Transverse colon (tissue), 4 donors: ENCODE data around the gene TC2N. TPM values are rescaled to one million over a fixed set of nuclear protein-coding genes. Genes with fewer than 3 reads are reported as not detected.

ENCODE experiments used
- DNase-seq: peaks from one replicate; pipeline ENCODE4 v3.0.0-alpha.2; 2019
- H3K27ac ChIP-seq, 4 donors: fragments of 200-600 bp; sonication (generic); 2 replicates each; pipeline ENCODE4 v1.5.1; 2016 to 2018; ENCODE audit warnings: inconsistent platforms in 4 of 4
- H3K27me3 ChIP-seq: fragments of 200-600 bp; sonication (generic); 2 replicates; pipeline ENCODE4 v1.5.1; 2017; ENCODE audit warnings: inconsistent platforms
- H3K36me3 ChIP-seq, 4 donors: fragments of 200-600 bp; sonication (generic); 2 replicates each; pipeline ENCODE4 v1.5.1; 2017 to 2019; ENCODE audit warnings: inconsistent platforms in 4 of 4
- H3K4me1 ChIP-seq, 4 donors: fragments of 200-600 bp; sonication (generic); 2 replicates each; pipeline ENCODE4 v1.5.1; 2017 to 2020; ENCODE audit warnings: inconsistent platforms in 4 of 4
- H3K4me3 ChIP-seq, 4 donors: fragments of 200-600 bp; sonication (generic); 1 replicate in 1 of 4; 2 replicates in 3 of 4; pipeline versions ENCODE4 v1.5.1 to v1.6.1; 2017 to 2019; ENCODE audit warnings: inconsistent platforms in 4 of 4
- H3K9me3 ChIP-seq, 2 donors: fragments of 200-600 bp; sonication (generic); 2 replicates each; pipeline ENCODE4 v1.5.1; 2017 to 2019; ENCODE audit warnings: inconsistent platforms in 2 of 2
- EP300 ChIP-seq: sonication (generic); formaldehyde crosslinking; IDR thresholded peaks from one replicate; pipeline ENCODE4 v1.6.1; 2017; ENCODE audit warnings: antibody characterized with exemption, low read depth
- POLR2A ChIP-seq: fragments of 450-650 bp; IDR thresholded peaks from one replicate; pipeline ENCODE4 v1.6.1; 2016; ENCODE audit warnings: antibody characterized with exemption, mild to moderate bottlenecking, moderate library complexity
- POLR2AphosphoS5 ChIP-seq, 3 donors: sonication (generic); formaldehyde crosslinking; IDR thresholded peaks; one replicate each; pipeline ENCODE4 v1.6.1; 2016; ENCODE audit warnings: antibody characterized with exemption in 3 of 3
- WGBS, 2 donors: methylation state at CpG; one replicate each; pipeline ENCODE4 v1.1.5; 2018; ENCODE audit warnings: low coverage in 1 of 2; 5-methylcytosine and 5-hydroxymethylcytosine counted together
- in situ Hi-C, 4 donors: fragments of 200-750 bp; cut with MboI; loops; one replicate each; pipeline versions ENCODE4 v1.15.0 to v1.15.1; 2017; ENCODE audit warnings: low sequenced_read_pairs in 3 of 4, low pct_ligation_motif_present in 1 of 4, low pct_unique_long_range_greater_than_20kb in 1 of 4
- intact Hi-C: fragments of 100-400 bp; cut with DNase I; formaldehyde crosslinking; loops from one replicate; pipeline ENCODE4 v1.15.1; 2023; ENCODE audit warnings: low total_unique reads
- total RNA-seq, 4 donors: library from RNA; depleted of rRNA; stranded (reverse); fragments of >200 nt; gene quantifications; one replicate each; pipeline ENCODE4 v1.1.0, GENCODE V29; 2016
- TF ChIP-seq, protein P1 (sequence below), 5 experiments: fragments of 200-600 bp in 3 of 5; fragments of 450-650 bp in 2 of 5; sonication (generic) in 3 of 5; IDR thresholded peaks; 1 replicate in 2 of 5; 2 replicates in 3 of 5; pipeline ENCODE4 v1.5.1; 2016 to 2017; ENCODE audit warnings: antibody characterized with exemption in 5 of 5, inconsistent platforms in 3 of 5, mild to moderate bottlenecking in 2 of 5, moderate library complexity in 1 of 5

TC2N gene
- total RNA-seq, 4 donors from 2014 or later = 36.0 to 85.4 (median 53.7) TPM

DNA sequence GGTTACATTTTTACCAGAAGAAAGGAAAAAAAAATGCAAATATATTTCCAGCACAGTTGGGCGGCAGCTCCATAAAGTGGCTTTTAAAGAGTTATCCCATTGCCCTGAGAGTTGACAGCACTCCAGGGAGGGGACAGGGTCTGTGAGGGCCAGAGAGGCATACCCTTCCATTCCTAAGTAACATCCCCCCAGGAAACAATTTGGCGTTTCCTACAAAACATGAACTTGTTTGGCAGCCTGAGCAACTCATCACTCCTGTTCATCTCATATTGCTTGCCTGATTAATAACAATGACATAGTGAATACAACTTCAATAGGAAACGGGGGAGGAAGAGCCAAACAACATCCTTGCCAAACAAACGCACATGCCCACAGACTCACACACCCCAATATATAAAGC, 23.3 kb downstream of the TC2N start:
- H3K4me3 ChIP-seq = no peak overlapping the region
- 81 to 85% methylated on average over 3 to 4 of the region's 4 CpGs for WGBS, 2 donors
- intact Hi-C loops (no loop called here), in situ Hi-C loops (no loop called here)
- TF ChIP-seq POLR2AphosphoS5 (IDR thresholded peaks at IDR 0.05) (no peak), POLR2A (no peak), EP300 (no peak)
- TF ChIP-seq, protein P1, sequence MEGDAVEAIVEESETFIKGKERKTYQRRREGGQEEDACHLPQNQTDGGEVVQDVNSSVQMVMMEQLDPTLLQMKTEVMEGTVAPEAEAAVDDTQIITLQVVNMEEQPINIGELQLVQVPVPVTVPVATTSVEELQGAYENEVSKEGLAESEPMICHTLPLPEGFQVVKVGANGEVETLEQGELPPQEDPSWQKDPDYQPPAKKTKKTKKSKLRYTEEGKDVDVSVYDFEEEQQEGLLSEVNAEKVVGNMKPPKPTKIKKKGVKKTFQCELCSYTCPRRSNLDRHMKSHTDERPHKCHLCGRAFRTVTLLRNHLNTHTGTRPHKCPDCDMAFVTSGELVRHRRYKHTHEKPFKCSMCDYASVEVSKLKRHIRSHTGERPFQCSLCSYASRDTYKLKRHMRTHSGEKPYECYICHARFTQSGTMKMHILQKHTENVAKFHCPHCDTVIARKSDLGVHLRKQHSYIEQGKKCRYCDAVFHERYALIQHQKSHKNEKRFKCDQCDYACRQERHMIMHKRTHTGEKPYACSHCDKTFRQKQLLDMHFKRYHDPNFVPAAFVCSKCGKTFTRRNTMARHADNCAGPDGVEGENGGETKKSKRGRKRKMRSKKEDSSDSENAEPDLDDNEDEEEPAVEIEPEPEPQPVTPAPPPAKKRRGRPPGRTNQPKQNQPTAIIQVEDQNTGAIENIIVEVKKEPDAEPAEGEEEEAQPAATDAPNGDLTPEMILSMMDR (IDR thresholded peaks at IDR 0.05) = no peak
- no peaks in the 10 kb centered on the region for H3K4me1 ChIP-seq
- no peaks in the 10 kb centered on the region for H3K36me3 ChIP-seq
- H3K27ac ChIP-seq = no peak overlapping the region
- no peaks in the 10 kb centered on the region for H3K27me3 ChIP-seq
- no peaks in the 10 kb centered on the region for H3K9me3 ChIP-seq
- no peak for DNase-seq

DNA sequence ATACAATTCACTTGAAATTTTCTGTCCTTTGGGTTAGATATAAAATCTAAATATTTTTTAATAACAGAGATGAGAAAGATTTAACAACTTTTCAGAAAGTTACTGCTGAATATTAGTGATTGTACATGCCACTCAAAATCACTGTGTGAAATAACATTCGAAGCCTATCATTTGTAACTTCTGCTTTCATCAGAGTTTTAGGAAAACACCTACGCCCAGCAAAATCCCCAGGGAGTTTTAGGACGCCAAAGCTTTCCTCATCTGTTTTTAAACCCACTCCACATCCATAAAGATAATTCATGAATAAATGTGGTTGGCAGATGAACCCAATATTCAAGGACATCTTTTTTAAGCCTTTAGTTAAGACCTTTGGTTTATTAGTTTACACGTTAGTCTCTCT, 23.9 kb downstream of the TC2N start:
- H3K27me3 ChIP-seq = no peaks in the 10 kb centered on the region
- no peaks in the 10 kb centered on the region for H3K4me1 ChIP-seq
- no peaks in the 10 kb centered on the region for H3K9me3 ChIP-seq
- H3K4me3 ChIP-seq = no peak overlapping the region
- no peak for DNase-seq
- no peak overlapping the region for H3K27ac ChIP-seq
- intact Hi-C loops (no loop called here), in situ Hi-C loops (no loop called here)
- TF ChIP-seq, protein P1 (IDR thresholded peaks at IDR 0.05) = no peak
- TF ChIP-seq POLR2A = no peak
- TF ChIP-seq EP300 = no peak
- TF ChIP-seq POLR2AphosphoS5 (IDR thresholded peaks at IDR 0.05) = no peak
- H3K36me3 ChIP-seq = no peaks in the 10 kb centered on the region
- WGBS, 2 donors = 69 to 100% methylated on average over 2 to 4 of the region's 4 CpGs

DNA sequence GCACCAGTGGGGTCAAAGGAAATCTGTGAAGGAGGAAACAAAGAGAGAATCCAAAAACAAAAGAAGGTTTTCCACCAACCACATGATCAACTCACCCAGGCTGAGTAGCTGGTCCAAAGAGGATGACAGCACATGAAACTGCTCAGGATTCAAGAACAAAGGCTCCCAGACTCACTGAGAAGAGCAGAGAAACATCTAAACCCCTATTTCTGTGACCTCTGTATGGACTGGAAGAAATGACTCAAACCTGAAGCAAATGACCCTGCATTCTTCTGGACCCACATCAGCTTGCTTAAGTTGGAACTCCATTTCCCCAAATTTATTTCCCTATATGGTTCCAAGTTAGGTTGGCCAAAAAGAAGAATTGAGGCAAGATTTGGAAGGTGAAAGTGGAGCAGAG, 26.3 kb downstream of the TC2N start:
- no peaks in the 10 kb centered on the region for H3K9me3 ChIP-seq
- TF ChIP-seq EP300 = no peak
- no peak for TF ChIP-seq POLR2AphosphoS5 (IDR thresholded peaks at IDR 0.05)
- no peak for TF ChIP-seq POLR2A
- TF ChIP-seq, protein P1 (IDR thresholded peaks at IDR 0.05) = no peak

DNA sequence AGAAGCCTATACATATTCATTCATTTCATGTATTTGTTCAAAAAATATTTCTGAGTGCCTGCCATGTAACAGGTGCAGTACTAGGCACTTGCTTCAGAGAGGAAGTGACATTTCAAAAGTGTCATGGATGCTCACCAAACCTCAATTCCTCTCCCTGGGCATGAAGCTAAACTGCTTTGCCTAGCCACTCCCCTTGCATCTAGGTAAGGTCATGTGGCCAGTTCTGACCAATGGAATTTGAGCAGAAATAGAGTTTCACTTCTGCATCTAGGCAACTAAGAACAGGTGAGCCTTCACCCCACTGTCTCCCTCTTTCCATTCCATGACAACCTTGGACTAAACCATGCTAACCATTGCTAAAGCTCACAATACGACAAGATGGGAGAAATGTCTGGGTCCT, 27.6 kb downstream of the TC2N start:
- no peaks in the 10 kb centered on the region for H3K36me3 ChIP-seq
- no peak for DNase-seq
- TF ChIP-seq POLR2AphosphoS5 (IDR thresholded peaks at IDR 0.05) (no peak), EP300 (no peak), POLR2A (no peak)
- TF ChIP-seq, protein P1 (IDR thresholded peaks at IDR 0.05) = no peak
- H3K4me1 ChIP-seq = peaks cover 5 to 14% (median 10%) of the 10 kb centered on the region in 4 donors
- peaks cover 15% of the 10 kb centered on the region for H3K27me3 ChIP-seq
- no peak overlapping the region for H3K4me3 ChIP-seq
- intact Hi-C loops = no loop called here
- in situ Hi-C loops = no loop called here
- 95 to 100% methylated on average over 1 of the region's 1 CpG for WGBS, 2 donors
- no peak overlapping the region for H3K27ac ChIP-seq
- no peaks in the 10 kb centered on the region for H3K9me3 ChIP-seq

More for the DNA sequence above, 26.3 kb downstream of the TC2N start:
- intact Hi-C loops = no loop called here
- Histone ChIP-seq H3K4me3 (no peak overlapping the region), H3K27ac (no peak overlapping the region), H3K4me1 (peaks cover 5 to 8% (median 7%) of the 10 kb centered on the region in 4 donors), H3K27me3 (peaks cover 6% of the 10 kb centered on the region), H3K36me3 (no peaks in the 10 kb centered on the region)
- in situ Hi-C loops = no loop called here
- no peak for DNase-seq
